Panc1 (cell line): ENCODE measurements around the gene ZNF25.

ENCODE experiments used
- CTCF ChIP-seq: fragments of 450-650 bp; IDR thresholded peaks from 2 replicates; pipeline ENCODE4 v1.5.1; 2017; ENCODE audit warnings: mild to moderate bottlenecking
- POLR2AphosphoS5 ChIP-seq: IDR thresholded peaks from 2 replicates; pipeline ENCODE4 v1.6.1; 2012; ENCODE audit warnings: mild to moderate bottlenecking, low read depth, low read length, moderate library complexity
- SIN3A ChIP-seq: IDR thresholded peaks from 2 replicates; pipeline ENCODE4 v1.6.1; 2012; ENCODE audit warnings: low read depth, mild to moderate bottlenecking, low read length, moderate library complexity, borderline replicate concordance; ENCODE audit not compliant: insufficient read depth
- TCF7L2 ChIP-seq: IDR thresholded peaks from 2 replicates; pipeline ENCODE4 v1.6.1; 2011; ENCODE audit warnings: mild to moderate bottlenecking, low read depth, low read length, inconsistent platforms
- TF ChIP-seq, protein P1 (sequence below), 2 experiments: IDR thresholded peaks; 2 replicates each; pipeline ENCODE4 v1.6.1; 2011 to 2012; ENCODE audit warnings: low read depth in 2 of 2, control low read depth in 1 of 2, low read length in 1 of 2, mild to moderate bottlenecking in 1 of 2, moderate library complexity in 1 of 2; ENCODE audit not compliant: insufficient read depth in 1 of 2

- TF ChIP-seq CTCF (no peak), POLR2AphosphoS5 (peak; percentile 52; the same call in 1 of the 2 replicates), SIN3A (no peak), TCF7L2 (no peak)
- TF ChIP-seq, protein P1, sequence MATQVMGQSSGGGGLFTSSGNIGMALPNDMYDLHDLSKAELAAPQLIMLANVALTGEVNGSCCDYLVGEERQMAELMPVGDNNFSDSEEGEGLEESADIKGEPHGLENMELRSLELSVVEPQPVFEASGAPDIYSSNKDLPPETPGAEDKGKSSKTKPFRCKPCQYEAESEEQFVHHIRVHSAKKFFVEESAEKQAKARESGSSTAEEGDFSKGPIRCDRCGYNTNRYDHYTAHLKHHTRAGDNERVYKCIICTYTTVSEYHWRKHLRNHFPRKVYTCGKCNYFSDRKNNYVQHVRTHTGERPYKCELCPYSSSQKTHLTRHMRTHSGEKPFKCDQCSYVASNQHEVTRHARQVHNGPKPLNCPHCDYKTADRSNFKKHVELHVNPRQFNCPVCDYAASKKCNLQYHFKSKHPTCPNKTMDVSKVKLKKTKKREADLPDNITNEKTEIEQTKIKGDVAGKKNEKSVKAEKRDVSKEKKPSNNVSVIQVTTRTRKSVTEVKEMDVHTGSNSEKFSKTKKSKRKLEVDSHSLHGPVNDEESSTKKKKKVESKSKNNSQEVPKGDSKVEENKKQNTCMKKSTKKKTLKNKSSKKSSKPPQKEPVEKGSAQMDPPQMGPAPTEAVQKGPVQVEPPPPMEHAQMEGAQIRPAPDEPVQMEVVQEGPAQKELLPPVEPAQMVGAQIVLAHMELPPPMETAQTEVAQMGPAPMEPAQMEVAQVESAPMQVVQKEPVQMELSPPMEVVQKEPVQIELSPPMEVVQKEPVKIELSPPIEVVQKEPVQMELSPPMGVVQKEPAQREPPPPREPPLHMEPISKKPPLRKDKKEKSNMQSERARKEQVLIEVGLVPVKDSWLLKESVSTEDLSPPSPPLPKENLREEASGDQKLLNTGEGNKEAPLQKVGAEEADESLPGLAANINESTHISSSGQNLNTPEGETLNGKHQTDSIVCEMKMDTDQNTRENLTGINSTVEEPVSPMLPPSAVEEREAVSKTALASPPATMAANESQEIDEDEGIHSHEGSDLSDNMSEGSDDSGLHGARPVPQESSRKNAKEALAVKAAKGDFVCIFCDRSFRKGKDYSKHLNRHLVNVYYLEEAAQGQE (IDR thresholded peaks at IDR 0.05; ENCODE audit: insufficient read depth in 1 of 2, low read depth in 2 of 2, low read length in 1 of 2), result no peak
Observed at GRCh38 chr10:38010119-38010903, 33.9 kb upstream of the ZNF25 start, which contains the start of gene ZNF33A.
